CMK (cell line): ENCODE results near the gene CYP39A1.
"Not testable (repeated sequence)": the region's sequence is repeated elsewhere in the genome, so short reads cannot be mapped to it uniquely, and the experiment has no call there.

Experiments used
- DNase-seq: peaks from one replicate; pipeline ENCODE4 v3.0.0-alpha.2; 2010; ENCODE audit warnings: low read depth

CYP39A1 gene

GRCh38 chr6:46648869-46649492, 3.6 kb downstream of the CYP39A1 start:
- DNase-seq: no peak

- not testable (repeated sequence) for DNase-seq
These were observed 4.5 kb downstream of the CYP39A1 start for GRCh38 chr6:46648108-46648507.

GRCh38 chr6:46645265-46645664, 7.4 kb downstream of the CYP39A1 start:
- DNase-seq: no peak

- DNase-seq: no peak
These were observed 9.5 kb downstream of the CYP39A1 start for GRCh38 chr6:46642928-46643751.

GRCh38 chr6:46638650-46639049, 14.0 kb downstream of the CYP39A1 start:
- no peak for DNase-seq

GRCh38 chr6:46637933-46638332, 14.7 kb downstream of the CYP39A1 start:
- no peak for DNase-seq

- no peak for DNase-seq
These were observed 15.5 kb downstream of the CYP39A1 start for GRCh38 chr6:46637145-46637544.

- DNase-seq: no peak
These were observed 17.2 kb downstream of the CYP39A1 start for GRCh38 chr6:46635462-46635861.

- no peak for DNase-seq
These were observed 20.6 kb downstream of the CYP39A1 start for GRCh38 chr6:46632053-46632452.

- DNase-seq: no peak
These were observed 22.9 kb downstream of the CYP39A1 start for GRCh38 chr6:46629691-46630090.

- DNase-seq: no peak
These were observed 23.6 kb downstream of the CYP39A1 start for GRCh38 chr6:46628976-46629375.

- no peak for DNase-seq
These were observed 24.1 kb downstream of the CYP39A1 start for GRCh38 chr6:46628498-46628897.

GRCh38 chr6:46626976-46627375, 25.6 kb downstream of the CYP39A1 start:
- no peak for DNase-seq

GRCh38 chr6:46626228-46626909, 26.2 kb downstream of the CYP39A1 start:
- no peak for DNase-seq

- DNase-seq: no peak
These were observed 33.9 kb downstream of the CYP39A1 start for GRCh38 chr6:46618726-46619125.

- DNase-seq: no peak
These were observed 40.0 kb downstream of the CYP39A1 start for GRCh38 chr6:46612645-46613044.

GRCh38 chr6:46610862-46611553, 41.6 kb downstream of the CYP39A1 start:
- no peak for DNase-seq

- DNase-seq: no peak
These were observed 46.3 kb downstream of the CYP39A1 start for GRCh38 chr6:46606338-46606737.

- no peak for DNase-seq
These were observed 47.4 kb downstream of the CYP39A1 start for GRCh38 chr6:46605091-46605797.

- no peak for DNase-seq
These were observed 54.4 kb downstream of the CYP39A1 start for GRCh38 chr6:46598215-46598614.

- no peak for DNase-seq
These were observed 59.9 kb downstream of the CYP39A1 start for GRCh38 chr6:46592740-46593139.

GRCh38 chr6:46592046-46592445, 60.6 kb downstream of the CYP39A1 start:
- DNase-seq: no peak
